ENCODE measurements around the gene XRCC3. TPM values are rescaled to one million over a fixed set of nuclear protein-coding genes. Genes with fewer than 3 reads are reported as not detected.

The XRCC3 gene
- total RNA-seq, 1 experiment from 2014 or later: 61.3 TPM

DNA sequence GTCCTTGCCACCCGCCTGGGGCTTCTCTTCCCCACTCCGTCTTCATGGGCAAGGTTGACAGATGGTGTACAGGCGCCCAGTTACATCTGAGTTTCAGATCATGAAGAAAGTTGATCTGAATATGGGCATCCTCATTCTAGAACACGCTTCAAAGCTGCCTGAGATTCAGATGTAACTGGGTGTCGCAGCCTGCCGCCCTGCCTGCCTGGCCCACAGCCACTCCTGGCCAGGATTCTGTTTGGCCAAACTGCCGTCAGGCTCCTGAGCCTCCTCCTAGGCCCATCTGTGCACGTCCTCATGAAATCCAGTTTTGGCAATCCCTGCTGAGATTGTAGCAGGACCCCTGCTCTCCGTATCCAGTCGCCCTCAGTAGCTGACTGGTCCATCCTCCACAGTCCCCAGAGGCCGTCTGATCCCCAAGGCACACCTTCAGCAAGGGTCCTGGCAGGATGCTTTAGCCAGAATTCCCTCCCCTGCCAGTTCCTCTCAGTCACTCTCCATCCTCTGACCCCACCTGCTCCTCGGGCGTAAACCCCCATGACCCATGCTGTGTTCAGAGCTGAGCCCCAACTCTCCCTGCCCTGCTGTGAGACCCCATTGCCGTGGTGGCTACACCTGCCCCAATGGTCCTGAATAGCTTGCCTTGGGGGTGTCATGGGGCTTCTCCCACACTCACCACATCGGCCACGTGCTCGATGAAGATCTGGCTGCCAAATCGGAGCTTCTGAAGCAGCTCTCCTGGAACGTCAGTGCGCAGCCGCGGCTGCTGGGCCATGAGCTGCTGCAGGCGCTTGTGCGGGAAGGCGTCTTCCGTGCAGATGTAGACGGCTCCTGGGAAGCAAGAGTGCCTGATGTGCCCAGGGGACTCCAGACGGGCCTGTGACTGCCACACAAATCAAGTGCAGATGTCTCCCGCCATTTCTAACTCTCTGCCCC lies 12.5 kb downstream of the XRCC3 start:
- ATAC-seq: no peak
- no TSS peak for BruUV-seq (replicated peaks)
- no peaks in the 10 kb centered on the region for H3K4me1 ChIP-seq (ENCODE audit: insufficient read depth, low read length)
- H3K4me2 ChIP-seq (ENCODE audit: low read length): no peak overlapping the region
- no peak overlapping the region for H2AFZ ChIP-seq (ENCODE audit: low read length)
- no peak overlapping the region for H3K4me3 ChIP-seq (ENCODE audit: low read length)
- no peaks in the 10 kb centered on the region for H3K79me2 ChIP-seq (ENCODE audit: low read length)
- no peaks in the 10 kb centered on the region for H3K9me2 ChIP-seq (replicated peaks; ENCODE audit: low read length)
- ChIA-PET POLR2A (ENCODE audit: unreplicated experiment) (no interaction called here), CTCF (no interaction called here)
- peaks cover 24% of the 10 kb centered on the region; the same call in 1 of the 2 replicates for H3K36me3 ChIP-seq (ENCODE audit: low read depth, low read length)
- intact Hi-C loops (cut with micrococcal nuclease): no loop called here
- H3K27me3 ChIP-seq (ENCODE audit: low read length): no peaks in the 10 kb centered on the region
- no peaks in the 10 kb centered on the region for H4K20me1 ChIP-seq (ENCODE audit: low read length)
- DNase-seq: no peak
- H3K27ac ChIP-seq (ENCODE audit: low read length): no peak overlapping the region
- TF ChIP-seq CTCF (conservative IDR thresholded peaks at IDR 0.05; ENCODE audit: low read depth, low read length) (no peak), EZH2 (IDR thresholded peaks at IDR 0.05; ENCODE audit: low read length, unreplicated experiment) (no peak)
- no peaks in the 10 kb centered on the region for H3K9me3 ChIP-seq (ENCODE audit: low read length)
- no peak overlapping the region for H3K9ac ChIP-seq (ENCODE audit: low read length)
- H3F3A ChIP-seq (ENCODE audit: low read length, unreplicated experiment): peaks cover 3% of the 10 kb centered on the region

DNA sequence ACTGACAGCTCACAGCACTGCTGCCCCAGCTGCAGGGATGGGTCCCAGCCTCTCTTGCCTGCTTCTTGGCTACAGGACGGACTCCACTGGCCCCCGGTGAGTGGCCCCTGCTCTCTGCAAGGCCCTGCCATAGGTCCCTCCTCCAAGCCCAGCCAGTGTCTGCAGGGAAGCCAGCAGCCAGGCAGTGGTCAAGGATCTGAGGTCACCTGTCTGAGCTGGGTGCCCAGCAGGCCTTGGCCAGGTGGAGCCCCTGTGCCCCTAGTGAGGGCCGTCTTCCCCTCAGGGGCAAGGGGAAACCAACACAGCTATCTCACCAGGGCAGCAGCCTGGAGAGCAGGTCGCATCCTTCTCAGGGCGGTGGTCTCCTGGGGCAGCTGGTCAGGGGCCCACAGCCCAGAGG lies 13.2 kb downstream of the XRCC3 start:
- ATAC-seq: no peak
- H3F3A ChIP-seq (ENCODE audit: low read length, unreplicated experiment): peaks cover 6% of the 10 kb centered on the region
- peaks cover 5% of the 10 kb centered on the region; the same call in 1 of the 2 replicates for H4K20me1 ChIP-seq (ENCODE audit: low read length)
- no peak overlapping the region for H3K4me2 ChIP-seq (ENCODE audit: low read length)
- H2AFZ ChIP-seq (ENCODE audit: low read length): no peak overlapping the region
- H3K9me3 ChIP-seq (ENCODE audit: low read length): no peaks in the 10 kb centered on the region
- no peaks in the 10 kb centered on the region for H3K9me2 ChIP-seq (replicated peaks; ENCODE audit: low read length)
- H3K27me3 ChIP-seq (ENCODE audit: low read length): no peaks in the 10 kb centered on the region
- ChIA-PET POLR2A (ENCODE audit: unreplicated experiment) (no interaction called here), CTCF (no interaction called here)
- H3K79me2 ChIP-seq (ENCODE audit: low read length): no peaks in the 10 kb centered on the region
- H3K36me3 ChIP-seq (ENCODE audit: low read depth, low read length): peaks cover 27% of the 10 kb centered on the region; the same call in 1 of the 2 replicates
- TF ChIP-seq EZH2 (IDR thresholded peaks at IDR 0.05; ENCODE audit: low read length, unreplicated experiment) (no peak), CTCF (conservative IDR thresholded peaks at IDR 0.05; ENCODE audit: low read depth, low read length) (no peak), EZH2phosphoT487 (IDR thresholded peaks at IDR 0.05; ENCODE audit: borderline replicate concordance, low read length) (no peak)
- DNase-seq: no peak
- H3K4me3 ChIP-seq (ENCODE audit: low read length): no peak overlapping the region
- no peak overlapping the region for H3K9ac ChIP-seq (ENCODE audit: low read length)
- no peaks in the 10 kb centered on the region for H3K4me1 ChIP-seq (ENCODE audit: insufficient read depth, low read length)
- BruUV-seq (replicated peaks): no TSS peak
- intact Hi-C loops (cut with micrococcal nuclease): no loop called here
- no peak overlapping the region for H3K27ac ChIP-seq (ENCODE audit: low read length)
